ENCODE data around the gene IL1RL1.

Gene IL1RL1

DNA sequence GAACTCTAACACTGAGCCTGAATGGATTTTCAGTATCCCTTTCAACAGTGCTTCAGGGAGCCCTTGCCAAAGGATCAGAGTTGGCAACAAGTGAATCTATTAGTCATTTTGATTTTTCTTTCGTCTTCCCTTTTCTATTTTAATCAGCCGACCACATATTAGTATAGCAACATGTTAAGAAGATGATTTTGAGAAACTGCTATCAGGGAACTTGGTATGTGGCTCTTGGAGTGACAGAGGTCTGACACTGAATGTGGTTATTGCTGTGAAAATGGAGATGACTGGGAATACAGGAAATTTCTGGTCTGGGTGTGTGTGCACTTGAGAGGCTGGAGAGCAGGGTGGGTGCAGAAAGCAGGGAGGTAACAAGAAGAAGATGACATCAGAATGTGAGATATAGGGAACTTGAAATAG lies 28.7 kb upstream of the IL1RL1 start:
- TF ChIP-seq, protein P1, sequence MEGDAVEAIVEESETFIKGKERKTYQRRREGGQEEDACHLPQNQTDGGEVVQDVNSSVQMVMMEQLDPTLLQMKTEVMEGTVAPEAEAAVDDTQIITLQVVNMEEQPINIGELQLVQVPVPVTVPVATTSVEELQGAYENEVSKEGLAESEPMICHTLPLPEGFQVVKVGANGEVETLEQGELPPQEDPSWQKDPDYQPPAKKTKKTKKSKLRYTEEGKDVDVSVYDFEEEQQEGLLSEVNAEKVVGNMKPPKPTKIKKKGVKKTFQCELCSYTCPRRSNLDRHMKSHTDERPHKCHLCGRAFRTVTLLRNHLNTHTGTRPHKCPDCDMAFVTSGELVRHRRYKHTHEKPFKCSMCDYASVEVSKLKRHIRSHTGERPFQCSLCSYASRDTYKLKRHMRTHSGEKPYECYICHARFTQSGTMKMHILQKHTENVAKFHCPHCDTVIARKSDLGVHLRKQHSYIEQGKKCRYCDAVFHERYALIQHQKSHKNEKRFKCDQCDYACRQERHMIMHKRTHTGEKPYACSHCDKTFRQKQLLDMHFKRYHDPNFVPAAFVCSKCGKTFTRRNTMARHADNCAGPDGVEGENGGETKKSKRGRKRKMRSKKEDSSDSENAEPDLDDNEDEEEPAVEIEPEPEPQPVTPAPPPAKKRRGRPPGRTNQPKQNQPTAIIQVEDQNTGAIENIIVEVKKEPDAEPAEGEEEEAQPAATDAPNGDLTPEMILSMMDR (IDR thresholded peaks at IDR 0.05; ENCODE audit: low read depth, low read length): no peak
- no peak for DNase-seq (ENCODE audit: extremely low read depth, low read depth)

DNA sequence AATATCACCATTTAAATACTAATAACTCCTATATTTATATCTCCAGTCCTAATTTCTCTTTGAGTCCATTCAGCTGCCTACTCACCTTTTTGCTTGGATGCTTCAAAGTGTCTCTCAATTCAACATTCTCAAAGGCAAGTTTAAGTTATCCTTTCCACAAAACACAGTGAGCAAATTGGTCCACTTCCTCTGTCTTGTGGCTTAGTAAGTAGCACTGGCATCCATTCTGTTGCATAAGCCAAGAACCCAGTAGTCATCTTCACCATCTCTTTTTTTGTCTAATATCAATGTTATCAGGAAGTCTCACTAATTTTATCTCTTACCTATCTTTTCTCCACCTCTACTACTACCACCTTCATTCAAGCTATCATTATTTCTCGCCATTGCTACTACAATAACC lies 27.4 kb upstream of the IL1RL1 start:
- DNase-seq (ENCODE audit: extremely low read depth, low read depth): no peak
- TF ChIP-seq, protein P1 (IDR thresholded peaks at IDR 0.05; ENCODE audit: low read depth, low read length): no peak

DNA sequence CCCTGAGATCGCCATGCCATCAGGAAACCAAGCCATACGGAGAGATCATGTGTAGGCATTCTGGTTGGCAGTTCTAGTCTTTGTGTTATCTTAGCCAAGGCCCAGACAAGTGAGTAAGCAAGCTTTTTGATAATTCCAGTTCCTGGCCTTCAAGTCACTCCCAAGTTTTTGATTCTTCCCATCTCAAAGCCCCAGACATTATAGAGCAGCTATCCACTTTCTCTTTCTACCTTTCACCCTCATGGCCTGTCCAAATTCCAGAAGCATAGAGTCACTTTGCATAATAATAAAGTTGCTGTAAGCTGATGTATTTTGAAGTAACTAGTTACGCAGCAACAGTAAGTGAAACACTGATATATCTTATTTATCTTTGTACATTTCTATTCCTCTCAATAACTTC lies 26.8 kb upstream of the IL1RL1 start:
- DNase-seq (ENCODE audit: extremely low read depth, low read depth): no peak
- TF ChIP-seq, protein P1 (IDR thresholded peaks at IDR 0.05; ENCODE audit: low read depth, low read length): no peak

DNA sequence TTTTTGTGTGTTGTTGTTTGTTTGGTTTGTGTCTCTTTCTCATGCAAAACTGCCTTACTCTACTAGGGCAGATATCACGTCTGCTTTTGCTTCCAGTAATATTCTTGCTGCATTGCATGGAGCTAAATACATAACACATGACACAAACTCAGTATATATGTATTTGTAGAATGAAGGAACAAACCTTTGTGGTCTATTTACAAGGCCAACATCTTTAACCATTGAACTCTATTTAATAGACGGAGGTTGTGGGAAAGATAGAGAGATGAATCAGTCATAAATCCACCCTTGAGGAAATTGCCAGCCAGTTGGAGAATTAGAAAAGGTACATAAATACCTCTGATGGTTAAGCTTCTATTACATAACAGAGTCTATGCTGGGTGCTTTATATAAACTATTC lies 26.0 kb upstream of the IL1RL1 start:
- TF ChIP-seq, protein P1 (IDR thresholded peaks at IDR 0.05; ENCODE audit: low read depth, low read length): no peak

DNA sequence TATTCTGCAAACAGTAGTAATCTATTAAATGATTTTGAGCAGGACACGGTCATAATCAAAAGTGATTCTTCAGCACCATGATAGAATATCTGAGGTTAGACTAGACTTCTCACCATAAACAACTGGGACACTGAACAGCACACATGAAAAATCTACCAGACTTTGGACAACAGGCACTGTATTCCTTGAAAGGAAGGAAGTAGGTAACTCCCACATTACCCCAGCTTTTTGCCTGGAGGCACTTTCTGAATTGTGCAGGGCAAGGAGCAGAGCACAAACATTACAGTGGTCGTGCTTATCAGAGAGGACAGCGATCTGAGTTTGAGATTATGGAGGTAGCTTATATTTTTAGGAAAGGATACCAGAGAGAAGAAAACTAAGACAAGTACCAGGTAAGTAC lies 25.3 kb upstream of the IL1RL1 start:
- no peak for DNase-seq (ENCODE audit: extremely low read depth, low read depth)
- TF ChIP-seq, protein P1 (IDR thresholded peaks at IDR 0.05; ENCODE audit: low read depth, low read length): no peak

More for the DNA sequence above, 26.0 kb upstream of the IL1RL1 start:
- no peak for DNase-seq (ENCODE audit: extremely low read depth, low read depth)

DNA sequence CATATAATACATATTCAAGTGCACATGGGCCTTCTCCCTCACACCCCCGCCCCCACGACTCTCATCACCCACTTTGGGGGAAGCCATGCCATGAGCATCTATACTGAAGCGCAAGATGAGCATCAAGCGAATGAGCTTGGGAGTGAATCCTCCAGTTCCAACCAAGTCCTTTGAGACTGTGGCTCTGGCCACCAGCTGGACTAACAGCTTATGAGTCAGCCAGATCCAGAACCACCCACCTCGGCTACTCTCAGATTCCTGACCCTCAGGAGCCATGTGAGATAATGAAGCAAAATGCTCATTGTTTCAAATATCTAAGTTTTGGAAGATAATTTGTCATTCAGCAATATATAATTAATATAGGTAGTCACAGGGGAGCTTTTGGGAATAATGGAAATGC lies 22.2 kb upstream of the IL1RL1 start:
- DNase-seq (ENCODE audit: extremely low read depth, low read depth): no peak
- TF ChIP-seq, protein P1 (IDR thresholded peaks at IDR 0.05; ENCODE audit: low read depth, low read length): no peak

DNA sequence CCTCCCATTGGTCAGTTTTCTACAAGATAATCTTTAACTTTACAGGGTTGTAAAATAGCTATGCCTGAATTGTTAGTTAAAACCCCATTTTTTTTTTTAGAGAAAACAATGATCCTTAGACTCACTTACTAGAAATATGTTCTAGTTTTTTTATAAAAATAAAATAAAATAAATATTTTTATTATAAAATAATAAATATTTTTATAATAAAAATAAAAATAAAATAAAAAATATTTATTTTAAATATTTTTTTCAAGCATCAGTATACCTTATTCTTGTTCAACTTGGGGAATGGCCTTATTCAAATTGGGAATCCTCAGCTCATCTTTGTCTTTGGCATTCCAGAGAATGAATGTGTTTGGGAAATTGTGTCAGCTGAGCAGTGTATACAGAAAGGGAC lies 20.8 kb upstream of the IL1RL1 start:
- DNase-seq (ENCODE audit: extremely low read depth, low read depth): no peak

More for the DNA sequence above, 20.8 kb upstream of the IL1RL1 start:
- TF ChIP-seq, protein P1 (IDR thresholded peaks at IDR 0.05; ENCODE audit: low read depth, low read length): no peak

Data from AG09319 (cell line).